CD4-positive, alpha-beta memory T cell (primary cell): ENCODE data around the gene MAP9. TPM values are rescaled to one million over a fixed set of nuclear protein-coding genes. Genes with fewer than 3 reads are reported as not detected.

Experiments used
- CTCF ChIA-PET: fragments of 350-600 bp; sonication (Branson Sonifier 250); formaldehyde crosslinking; loops from one replicate; lab custom pipeline; 2021; ENCODE audit warnings: inconsistent platforms; ENCODE audit not compliant: partially characterized antibody; lab: Charles Lee
- POLR2A ChIA-PET: fragments of 350-600 bp; sonication (Branson Sonifier 250); formaldehyde crosslinking; loops from one replicate; lab custom pipeline; 2021; ENCODE audit not compliant: partially characterized antibody; lab: Charles Lee
- DNase-seq, 5 donors: peaks; one replicate each; pipeline versions ENCODE4 v3.0.0 to v3.0.0-alpha.2; 2020 to 2022; ENCODE audit warnings: mixed read lengths in 1 of 5
- H3K27ac ChIP-seq: one replicate; pipeline ENCODE4 v1.7.0; 2013; ENCODE audit warnings: low read depth, low read length
- H3K27me3 ChIP-seq: 2 replicates; pipeline ENCODE4 v1.7.0; 2013; ENCODE audit warnings: mild to moderate bottlenecking, low read length, moderate library complexity; ENCODE audit not compliant: insufficient read depth
- H3K36me3 ChIP-seq: 2 replicates; pipeline ENCODE4 v1.7.0; 2013; ENCODE audit warnings: mild to moderate bottlenecking, low read length, moderate library complexity; ENCODE audit not compliant: insufficient read depth
- H3K4me1 ChIP-seq: 2 replicates; pipeline ENCODE4 v1.7.0; 2013; ENCODE audit warnings: mild to moderate bottlenecking, low read length, moderate library complexity; ENCODE audit not compliant: insufficient read depth
- H3K4me3 ChIP-seq, 2 donors: one replicate each; pipeline ENCODE4 v1.7.0; 2013; ENCODE audit warnings: low read length in 2 of 2, mild to moderate bottlenecking in 1 of 2
- H3K9me3 ChIP-seq, 2 donors: one replicate each; pipeline ENCODE4 v1.7.0; 2013; ENCODE audit warnings: low read length in 2 of 2, control low read depth in 1 of 2; ENCODE audit not compliant: control insufficient read depth in 1 of 2
- H3K27ac Mint-ChIP-seq, 7 donors: one replicate each; pipeline ENCODE4 v1.8.0; 2020 to 2021; ENCODE audit warnings: mixed read lengths in 7 of 7, mild to moderate bottlenecking in 6 of 7, inconsistent platforms in 3 of 7, moderate library complexity in 3 of 7
- H3K27me3 Mint-ChIP-seq, 2 donors: one replicate each; pipeline ENCODE4 v1.8.0; 2020 to 2021; ENCODE audit warnings: mixed read lengths in 2 of 2
- H3K36me3 Mint-ChIP-seq, 2 donors: one replicate each; pipeline ENCODE4 v1.8.0; 2020 to 2021; ENCODE audit warnings: mixed read lengths in 2 of 2, inconsistent platforms in 1 of 2, mild to moderate bottlenecking in 1 of 2
- H3K4me1 Mint-ChIP-seq, 4 donors: one replicate each; pipeline ENCODE4 v1.8.0; 2020 to 2021; ENCODE audit warnings: mixed read lengths in 4 of 4, mild to moderate bottlenecking in 1 of 4
- H3K4me3 Mint-ChIP-seq, 8 donors: one replicate each; pipeline ENCODE4 v1.8.0; 2020 to 2021; ENCODE audit warnings: mixed read lengths in 8 of 8, mild to moderate bottlenecking in 7 of 8, moderate library complexity in 6 of 8, inconsistent platforms in 3 of 8
- H3K9me3 Mint-ChIP-seq, 8 donors: one replicate each; pipeline ENCODE4 v1.8.0; 2020 to 2021; ENCODE audit warnings: mixed read lengths in 8 of 8, mild to moderate bottlenecking in 5 of 8, inconsistent platforms in 3 of 8, moderate library complexity in 1 of 8
- intact Hi-C: fragments of 100-400 bp; cut with micrococcal nuclease; formaldehyde crosslinking; loops from one replicate; pipeline ENCODE4 v1.15.1; 2023
- polyA plus RNA-seq, 2 donors: library from polyadenylated mRNA; unstranded; fragments of 300-500 nt; fragmentation: Illumina TruSeq; gene quantifications; one replicate each; pipeline ENCODE4 v1.2.3, GENCODE V29; 2021
- total RNA-seq, 2 experiments: library from RNA; stranded (reverse); gene quantifications; one replicate each; pipeline ENCODE4 v1.2.3, GENCODE V29; 2021

Gene MAP9
- total and polyA plus RNA-seq, 4 experiments from 2014 or later: 4.7 to 7.9 (median 5.4) TPM

- no peak overlapping the region for H3K4me3 Mint-ChIP-seq
- peaks cover 4 to 7% of the 10 kb centered on the region in 2 donors for H3K27me3 Mint-ChIP-seq
- H3K27ac ChIP-seq: no peak overlapping the region
- H3K4me1 ChIP-seq: no peaks in the 10 kb centered on the region
- peaks cover 0 to 4% (median 2%) of the 10 kb centered on the region in 4 donors for H3K4me1 Mint-ChIP-seq
- POLR2A ChIA-PET: no interaction called here
- CTCF ChIA-PET: no interaction called here
- H3K9me3 ChIP-seq: no peaks in the 10 kb centered on the region
- H3K27ac Mint-ChIP-seq: no peak overlapping the region
- H3K36me3 Mint-ChIP-seq: no peaks in the 10 kb centered on the region
- H3K4me3 ChIP-seq: no peak overlapping the region
- H3K36me3 ChIP-seq: no peaks in the 10 kb centered on the region
- intact Hi-C loops: no loop called here
- no peaks in the 10 kb centered on the region for H3K27me3 ChIP-seq
- DNase-seq: peak in 1 of 5 donors; percentile 26
- peaks cover 0 to 4% (median 0%) of the 10 kb centered on the region in 8 donors for H3K9me3 Mint-ChIP-seq
These were observed 15.9 kb upstream of the MAP9 start for GRCh38 chr4:155392481-155393184.

GRCh38 chr4:155391932-155392331 lies 15.2 kb upstream of the MAP9 start:
- H3K9me3 Mint-ChIP-seq: no peaks in the 10 kb centered on the region
- no peak overlapping the region for H3K27ac Mint-ChIP-seq
- ChIA-PET CTCF (no interaction called here), POLR2A (no interaction called here)
- Histone ChIP-seq H3K27ac (no peak overlapping the region), H3K36me3 (no peaks in the 10 kb centered on the region), H3K9me3 (no peaks in the 10 kb centered on the region), H3K4me3 (no peak overlapping the region), H3K27me3 (no peaks in the 10 kb centered on the region), H3K4me1 (no peaks in the 10 kb centered on the region)
- peaks cover 4 to 5% of the 10 kb centered on the region in 2 donors for H3K27me3 Mint-ChIP-seq
- no peak overlapping the region for H3K4me3 Mint-ChIP-seq
- no peak for DNase-seq
- H3K36me3 Mint-ChIP-seq: no peaks in the 10 kb centered on the region
- peaks cover 0 to 4% (median 2%) of the 10 kb centered on the region in 4 donors for H3K4me1 Mint-ChIP-seq
- intact Hi-C loops: no loop called here

- peaks cover 0 to 4% (median 0%) of the 10 kb centered on the region in 4 donors for H3K4me1 Mint-ChIP-seq
- H3K4me1 ChIP-seq: no peaks in the 10 kb centered on the region
- no peak overlapping the region for H3K4me3 Mint-ChIP-seq
- H3K27me3 Mint-ChIP-seq: peaks cover 2 to 5% of the 10 kb centered on the region in 2 donors
- no peak for DNase-seq
- H3K27ac Mint-ChIP-seq: no peak overlapping the region
- no peaks in the 10 kb centered on the region for H3K36me3 Mint-ChIP-seq
- H3K27me3 ChIP-seq: no peaks in the 10 kb centered on the region
- H3K27ac ChIP-seq: no peak overlapping the region
- H3K9me3 Mint-ChIP-seq: no peaks in the 10 kb centered on the region
- no peaks in the 10 kb centered on the region for H3K9me3 ChIP-seq
- ChIA-PET CTCF (interaction anchor here (1.7 kb wide), 1 partner anchor 56 kb away, joined by 4 read pairs; no protein-coding TSS in a partner anchor), POLR2A (no interaction called here)
- H3K36me3 ChIP-seq: no peaks in the 10 kb centered on the region
- H3K4me3 ChIP-seq: no peak overlapping the region
- intact Hi-C loops: no loop called here
These were observed 11.4 kb upstream of the MAP9 start for GRCh38 chr4:155388162-155388561.

GRCh38 chr4:155383541-155383940 lies 6.8 kb upstream of the MAP9 start:
- Histone ChIP-seq H3K27ac (no peak overlapping the region), H3K4me1 (no peaks in the 10 kb centered on the region), H3K27me3 (no peaks in the 10 kb centered on the region), H3K36me3 (no peaks in the 10 kb centered on the region), H3K9me3 (no peaks in the 10 kb centered on the region), H3K4me3 (no peak overlapping the region)
- no peaks in the 10 kb centered on the region for H3K36me3 Mint-ChIP-seq
- no peaks in the 10 kb centered on the region for H3K9me3 Mint-ChIP-seq
- ChIA-PET CTCF (no interaction called here), POLR2A (no interaction called here)
- no peak overlapping the region for H3K27ac Mint-ChIP-seq
- no peak overlapping the region for H3K4me3 Mint-ChIP-seq
- no peak for DNase-seq
- intact Hi-C loops: no loop called here
- H3K27me3 Mint-ChIP-seq: no peaks in the 10 kb centered on the region
- H3K4me1 Mint-ChIP-seq: no peaks in the 10 kb centered on the region

GRCh38 chr4:155377276-155377675 lies 511 bp upstream of the MAP9 start:
- ChIA-PET CTCF (interaction anchor here (4.3 kb wide), 1 partner anchor 826 kb away, joined by 37 read pairs; the partner anchor contains the start of gene PLRG1), POLR2A (no interaction called here)
- H3K4me3 ChIP-seq: peak overlapping the region in 1 of 2 donors; percentile 60
- intact Hi-C loops: no loop called here
- peak overlapping the region; percentile 69 for H3K27ac ChIP-seq
- H3K4me1 Mint-ChIP-seq: peaks cover 12 to 27% (median 17%) of the 10 kb centered on the region in 4 donors
- peaks cover 15% of the 10 kb centered on the region for H3K4me1 ChIP-seq
- H3K27me3 ChIP-seq: no peaks in the 10 kb centered on the region
- H3K9me3 ChIP-seq: no peaks in the 10 kb centered on the region
- peak overlapping the region; percentile 95 to 99 (median 96) for H3K27ac Mint-ChIP-seq
- no peaks in the 10 kb centered on the region for H3K27me3 Mint-ChIP-seq
- DNase-seq: no peak
- no peaks in the 10 kb centered on the region for H3K36me3 ChIP-seq
- H3K9me3 Mint-ChIP-seq: no peaks in the 10 kb centered on the region
- peak overlapping the region; percentile 86 to 92 (median 90) for H3K4me3 Mint-ChIP-seq
- H3K36me3 Mint-ChIP-seq: peaks cover 0 to 2% of the 10 kb centered on the region in 2 donors

GRCh38 chr4:155371432-155372043 lies 5.2 kb downstream of the MAP9 start:
- ChIA-PET POLR2A (no interaction called here), CTCF (interaction anchor here (0.6 to 2.1 kb wide), 4 partner anchors 582 to 822 kb away, joined by 3 to 7 read pairs (median 4); partner anchors contain the start of genes CTSO and PLRG1)
- peaks cover 5 to 7% of the 10 kb centered on the region in 2 donors for H3K36me3 Mint-ChIP-seq
- Histone ChIP-seq H3K27ac (no peak overlapping the region), H3K4me1 (peaks cover 10% of the 10 kb centered on the region), H3K9me3 (no peaks in the 10 kb centered on the region), H3K4me3 (no peak overlapping the region), H3K36me3 (no peaks in the 10 kb centered on the region), H3K27me3 (no peaks in the 10 kb centered on the region)
- H3K4me3 Mint-ChIP-seq: no peak overlapping the region
- H3K27me3 Mint-ChIP-seq: no peaks in the 10 kb centered on the region
- peak overlapping the region in 1 of 7 donors; percentile 50 for H3K27ac Mint-ChIP-seq
- intact Hi-C loops: loop anchor here (1.0 kb wide), 1 partner anchor 819 kb away; no protein-coding TSS in a partner anchor
- H3K4me1 Mint-ChIP-seq: peaks cover 5 to 18% (median 14%) of the 10 kb centered on the region in 4 donors
- DNase-seq: peak in 4 of 5 donors; percentile 24 to 41 (median 28)
- H3K9me3 Mint-ChIP-seq: peaks cover 0 to 3% (median 0%) of the 10 kb centered on the region in 8 donors

GRCh38 chr4:155367608-155368007 lies 9.2 kb downstream of the MAP9 start:
- intact Hi-C loops: no loop called here
- Histone ChIP-seq H3K36me3 (no peaks in the 10 kb centered on the region), H3K4me3 (no peak overlapping the region), H3K27me3 (no peaks in the 10 kb centered on the region), H3K27ac (no peak overlapping the region), H3K4me1 (no peaks in the 10 kb centered on the region), H3K9me3 (no peaks in the 10 kb centered on the region)
- Mint-ChIP-seq H3K4me1 (peaks cover 0 to 6% (median 0%) of the 10 kb centered on the region in 4 donors), H3K27me3 (no peaks in the 10 kb centered on the region), H3K9me3 (peaks cover 0 to 3% (median 0%) of the 10 kb centered on the region in 8 donors), H3K36me3 (peaks cover 3 to 28% of the 10 kb centered on the region in 2 donors), H3K4me3 (no peak overlapping the region), H3K27ac (no peak overlapping the region)
- ChIA-PET POLR2A (no interaction called here), CTCF (interaction anchor here (1.1 kb wide), 1 partner anchor 12 kb away, joined by 3 read pairs; no protein-coding TSS in a partner anchor)
- DNase-seq: no peak
